ENCODE measurements around the gene PRRG1.

DNA sequence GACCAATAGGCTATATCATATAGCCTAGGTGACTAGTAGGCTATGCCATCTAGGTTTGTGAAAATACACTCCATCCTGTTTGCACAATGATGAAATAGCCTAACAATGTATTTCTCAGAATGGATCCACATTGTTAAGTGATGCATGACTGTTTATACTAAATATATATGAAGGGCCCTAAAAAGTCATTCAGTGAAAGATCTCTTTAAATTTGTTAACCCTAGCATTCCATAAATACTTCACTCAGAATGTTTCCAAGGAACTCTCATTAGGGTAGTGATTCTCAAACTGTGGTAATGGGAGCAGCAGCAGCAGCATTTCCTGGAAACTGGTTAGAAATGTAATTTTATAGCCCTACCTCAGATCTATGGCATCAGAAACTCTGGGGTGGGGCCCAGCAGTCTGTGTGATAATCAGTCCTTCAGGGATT is 74.9 kb downstream of the PRRG1 start:
- no peak for TF ChIP-seq POLR2A (IDR thresholded peaks at IDR 0.05)
- TF ChIP-seq, protein P1, sequence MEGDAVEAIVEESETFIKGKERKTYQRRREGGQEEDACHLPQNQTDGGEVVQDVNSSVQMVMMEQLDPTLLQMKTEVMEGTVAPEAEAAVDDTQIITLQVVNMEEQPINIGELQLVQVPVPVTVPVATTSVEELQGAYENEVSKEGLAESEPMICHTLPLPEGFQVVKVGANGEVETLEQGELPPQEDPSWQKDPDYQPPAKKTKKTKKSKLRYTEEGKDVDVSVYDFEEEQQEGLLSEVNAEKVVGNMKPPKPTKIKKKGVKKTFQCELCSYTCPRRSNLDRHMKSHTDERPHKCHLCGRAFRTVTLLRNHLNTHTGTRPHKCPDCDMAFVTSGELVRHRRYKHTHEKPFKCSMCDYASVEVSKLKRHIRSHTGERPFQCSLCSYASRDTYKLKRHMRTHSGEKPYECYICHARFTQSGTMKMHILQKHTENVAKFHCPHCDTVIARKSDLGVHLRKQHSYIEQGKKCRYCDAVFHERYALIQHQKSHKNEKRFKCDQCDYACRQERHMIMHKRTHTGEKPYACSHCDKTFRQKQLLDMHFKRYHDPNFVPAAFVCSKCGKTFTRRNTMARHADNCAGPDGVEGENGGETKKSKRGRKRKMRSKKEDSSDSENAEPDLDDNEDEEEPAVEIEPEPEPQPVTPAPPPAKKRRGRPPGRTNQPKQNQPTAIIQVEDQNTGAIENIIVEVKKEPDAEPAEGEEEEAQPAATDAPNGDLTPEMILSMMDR (IDR thresholded peaks at IDR 0.05): no peak

Data from body of pancreas (tissue), 4 donors.